Loucy (cell line): ENCODE measurements around the gene PPP1R15A.

Experiments
- CTCF ChIP-seq: fragments of 200-600 bp; sonication (generic); conservative IDR thresholded peaks from 2 replicates; pipeline ENCODE4 v1.5.1; 2014; ENCODE audit warnings: mild to moderate bottlenecking, antibody characterized with exemption, low read length
- EZH2phosphoT487 ChIP-seq: fragments of 200-600 bp; IDR thresholded peaks from 2 replicates; pipeline ENCODE4 v1.6.1; 2018; ENCODE audit warnings: antibody characterized with exemption, mild to moderate bottlenecking, moderate library complexity, borderline replicate concordance

DNA sequence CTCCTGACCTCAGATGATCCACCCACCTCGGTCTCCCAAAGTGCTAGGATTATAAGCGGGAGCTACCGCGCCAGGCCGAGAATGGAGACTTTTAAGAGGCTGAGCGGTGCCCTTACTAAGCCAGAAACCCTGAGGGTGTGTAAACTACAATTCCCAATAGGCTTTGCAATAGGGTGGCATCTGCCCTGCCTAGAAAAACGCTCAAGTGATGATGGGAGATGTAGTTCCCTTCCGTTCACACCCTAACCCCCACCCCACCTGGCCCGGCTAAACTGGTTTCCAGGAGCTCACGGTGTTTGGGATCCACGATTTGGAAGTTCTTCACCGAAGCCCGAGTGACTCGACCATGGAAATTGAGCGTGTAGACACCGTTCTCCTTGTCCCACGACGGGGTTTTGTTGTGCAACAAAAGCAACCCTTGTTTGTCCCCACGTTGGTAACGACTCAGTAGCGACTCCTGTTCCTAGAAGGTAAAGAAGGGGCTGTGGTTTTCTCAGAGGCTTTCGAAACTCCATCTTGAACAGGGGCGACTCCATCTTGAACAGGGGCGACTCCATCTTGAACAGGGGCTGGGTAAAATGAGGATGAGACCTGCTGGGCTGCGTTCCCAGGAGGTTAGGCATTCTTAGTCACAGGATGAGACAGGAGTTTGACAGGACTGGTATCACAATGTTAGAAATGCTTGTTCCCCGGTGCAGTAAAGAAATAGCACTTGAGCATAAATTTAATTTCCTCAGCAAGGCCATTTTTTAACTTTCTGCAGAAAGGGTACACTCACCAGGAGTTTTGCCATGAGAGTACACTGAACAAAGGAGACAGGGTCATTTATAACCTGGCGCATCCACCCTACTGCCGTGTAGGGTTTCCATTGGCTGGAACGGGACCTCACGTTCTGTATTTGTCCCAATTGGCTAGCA, 9.8 kb downstream of the PPP1R15A start:
- TF ChIP-seq CTCF, result no peak
- no peak for TF ChIP-seq EZH2phosphoT487
